ENCODE results near the gene BPTF.
"Not testable (repeated sequence)": the region's sequence is repeated elsewhere in the genome, so short reads cannot be mapped to it uniquely, and the experiment has no call there.

The BPTF gene

GRCh38 chr17:67891481-67892119 is 66.3 kb downstream of the BPTF start:
- DNase-seq (ENCODE audit: low spot score): peak; percentile 56

GRCh38 chr17:67902511-67903231 is 77.4 kb downstream of the BPTF start:
- no peak for DNase-seq (ENCODE audit: low spot score)

GRCh38 chr17:67905298-67905697 is 80.0 kb downstream of the BPTF start:
- DNase-seq (ENCODE audit: low spot score): not testable (repeated sequence)

- DNase-seq (ENCODE audit: low spot score): not testable (repeated sequence)
These were observed 85.0 kb downstream of the BPTF start for GRCh38 chr17:67910117-67910803.

- DNase-seq (ENCODE audit: low spot score): no peak
These were observed 85.9 kb downstream of the BPTF start for GRCh38 chr17:67911059-67911782.

GRCh38 chr17:67912088-67912487 is 86.8 kb downstream of the BPTF start:
- no peak for DNase-seq (ENCODE audit: low spot score)

- no peak for DNase-seq (ENCODE audit: low spot score)
These were observed 87.4 kb downstream of the BPTF start for GRCh38 chr17:67912656-67913055.

GRCh38 chr17:67920212-67920611 is 94.9 kb downstream of the BPTF start:
- no peak for DNase-seq (ENCODE audit: low spot score)

- no peak for DNase-seq (ENCODE audit: low spot score)
These were observed 97.2 kb downstream of the BPTF start for GRCh38 chr17:67922503-67922902.

GRCh38 chr17:67928842-67929241 is 103.5 kb downstream of the BPTF start:
- DNase-seq (ENCODE audit: low spot score): not testable (repeated sequence)

- no peak for DNase-seq (ENCODE audit: low spot score)
These were observed 105.9 kb downstream of the BPTF start for GRCh38 chr17:67931227-67931626.

GRCh38 chr17:67942810-67943209 is 117.5 kb downstream of the BPTF start:
- DNase-seq (ENCODE audit: low spot score): peak; percentile 23

- no peak for DNase-seq (ENCODE audit: low spot score)
These were observed 118.7 kb downstream of the BPTF start for GRCh38 chr17:67944035-67944434.

- no peak for DNase-seq (ENCODE audit: low spot score)
These were observed 121.2 kb downstream of the BPTF start for GRCh38 chr17:67946513-67946912.

GRCh38 chr17:67947325-67947813 is 122.1 kb downstream of the BPTF start:
- no peak for DNase-seq (ENCODE audit: low spot score)

GRCh38 chr17:67950945-67951344 is 125.6 kb downstream of the BPTF start:
- DNase-seq (ENCODE audit: low spot score): no peak

- DNase-seq (ENCODE audit: low spot score): no peak
These were observed 134.2 kb downstream of the BPTF start for GRCh38 chr17:67959510-67959909.

- not testable (repeated sequence) for DNase-seq (ENCODE audit: low spot score)
These were observed 135.0 kb downstream of the BPTF start for GRCh38 chr17:67960276-67960675.

- DNase-seq (ENCODE audit: low spot score): not testable (repeated sequence)
These were observed 136.9 kb downstream of the BPTF start for GRCh38 chr17:67962156-67962555.

GRCh38 chr17:67963145-67963572 is 137.9 kb downstream of the BPTF start:
- peak; percentile 41 for DNase-seq (ENCODE audit: low spot score)

GRCh38 chr17:67970783-67971182 is 145.5 kb downstream of the BPTF start:
- no peak for DNase-seq (ENCODE audit: low spot score)

GRCh38 chr17:67974185-67974584 is 148.9 kb downstream of the BPTF start:
- DNase-seq (ENCODE audit: low spot score): no peak
